Measurements from ENCODE around the gene SOX11.

Gene SOX11

DNA sequence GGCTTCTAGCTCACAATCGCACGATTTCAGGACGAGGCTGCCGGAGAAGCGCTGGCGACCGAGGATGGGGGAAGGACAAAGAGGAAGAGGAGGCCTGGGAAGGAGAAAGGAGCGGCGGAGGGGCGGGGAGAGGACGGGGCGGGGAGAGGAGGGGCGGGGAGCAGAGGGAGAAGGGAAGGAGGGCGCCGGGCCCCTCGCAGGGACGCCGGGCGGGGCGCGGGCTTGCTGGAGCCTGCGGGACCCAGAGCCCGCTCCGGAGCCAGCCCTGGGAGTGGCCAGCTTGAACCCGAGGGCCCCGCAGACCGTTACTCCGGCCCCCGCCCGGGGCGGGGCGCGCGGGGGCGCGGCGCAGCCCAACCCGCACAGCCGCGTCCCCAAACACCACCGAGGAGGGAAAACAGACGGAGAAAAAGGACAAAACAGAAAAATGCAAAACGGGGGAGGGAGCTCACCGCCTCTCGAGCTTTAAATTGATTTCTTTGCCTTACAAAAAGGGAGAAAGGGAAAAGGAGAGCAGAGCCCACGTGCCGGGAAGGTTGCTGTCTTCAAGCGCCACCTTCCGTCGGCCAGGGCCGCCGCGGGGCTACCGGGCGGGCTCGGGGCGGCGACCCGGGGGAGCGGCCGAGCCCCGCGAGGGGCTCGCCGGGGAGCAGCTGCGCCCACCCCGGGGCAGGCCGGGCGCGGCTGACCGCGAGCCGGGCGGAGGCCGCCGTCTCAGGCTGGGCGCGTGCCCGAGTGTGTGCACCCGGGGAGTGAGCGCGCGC lies 781 bp upstream of the SOX11 start:
- Histone ChIP-seq H3K27me3 (ENCODE audit: control insufficient read depth, insufficient read depth, low read length) (no peaks in the 10 kb centered on the region), H3K9me3 (ENCODE audit: control insufficient read depth, insufficient read depth, low read length) (no peaks in the 10 kb centered on the region), H3K4me3 (ENCODE audit: low read length) (peak overlapping the region; percentile 94), H3K36me3 (ENCODE audit: control insufficient read depth, insufficient read depth, low read length) (no peaks in the 10 kb centered on the region), H3K27ac (ENCODE audit: low read length) (no peak overlapping the region), H3K4me1 (ENCODE audit: control insufficient read depth, insufficient read depth, low read length) (no peaks in the 10 kb centered on the region)
- DNase-seq (ENCODE audit: low read depth, low spot score) = no peak
- WGBS (ENCODE audit: insufficient coverage, insufficient read length) = no CpG with 5 or more reads among the region's 83 CpGs

DNA sequence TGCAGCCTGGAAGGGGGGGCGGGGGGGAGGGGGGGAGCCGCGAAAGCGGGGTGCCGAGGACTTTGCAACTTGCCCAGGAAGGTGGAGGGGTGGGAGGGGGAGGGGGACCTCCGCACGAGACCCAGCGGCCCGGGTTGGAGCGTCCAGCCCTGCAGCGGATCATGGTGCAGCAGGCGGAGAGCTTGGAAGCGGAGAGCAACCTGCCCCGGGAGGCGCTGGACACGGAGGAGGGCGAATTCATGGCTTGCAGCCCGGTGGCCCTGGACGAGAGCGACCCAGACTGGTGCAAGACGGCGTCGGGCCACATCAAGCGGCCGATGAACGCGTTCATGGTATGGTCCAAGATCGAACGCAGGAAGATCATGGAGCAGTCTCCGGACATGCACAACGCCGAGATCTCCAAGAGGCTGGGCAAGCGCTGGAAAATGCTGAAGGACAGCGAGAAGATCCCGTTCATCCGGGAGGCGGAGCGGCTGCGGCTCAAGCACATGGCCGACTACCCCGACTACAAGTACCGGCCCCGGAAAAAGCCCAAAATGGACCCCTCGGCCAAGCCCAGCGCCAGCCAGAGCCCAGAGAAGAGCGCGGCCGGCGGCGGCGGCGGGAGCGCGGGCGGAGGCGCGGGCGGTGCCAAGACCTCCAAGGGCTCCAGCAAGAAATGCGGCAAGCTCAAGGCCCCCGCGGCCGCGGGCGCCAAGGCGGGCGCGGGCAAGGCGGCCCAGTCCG lies 540 bp downstream of the SOX11 start:
- DNase-seq (ENCODE audit: low read depth, low spot score) = no peak
- no peak overlapping the region for H3K27ac ChIP-seq (ENCODE audit: low read length)
- no peaks in the 10 kb centered on the region for H3K9me3 ChIP-seq (ENCODE audit: control insufficient read depth, insufficient read depth, low read length)
- no peaks in the 10 kb centered on the region for H3K4me1 ChIP-seq (ENCODE audit: control insufficient read depth, insufficient read depth, low read length)
- no peaks in the 10 kb centered on the region for H3K36me3 ChIP-seq (ENCODE audit: control insufficient read depth, insufficient read depth, low read length)
- no peaks in the 10 kb centered on the region for H3K27me3 ChIP-seq (ENCODE audit: control insufficient read depth, insufficient read depth, low read length)
- WGBS (ENCODE audit: insufficient coverage, insufficient read length) = no CpG with 5 or more reads among the region's 69 CpGs
- peak overlapping the region; percentile 78 for H3K4me3 ChIP-seq (ENCODE audit: low read length)

DNA sequence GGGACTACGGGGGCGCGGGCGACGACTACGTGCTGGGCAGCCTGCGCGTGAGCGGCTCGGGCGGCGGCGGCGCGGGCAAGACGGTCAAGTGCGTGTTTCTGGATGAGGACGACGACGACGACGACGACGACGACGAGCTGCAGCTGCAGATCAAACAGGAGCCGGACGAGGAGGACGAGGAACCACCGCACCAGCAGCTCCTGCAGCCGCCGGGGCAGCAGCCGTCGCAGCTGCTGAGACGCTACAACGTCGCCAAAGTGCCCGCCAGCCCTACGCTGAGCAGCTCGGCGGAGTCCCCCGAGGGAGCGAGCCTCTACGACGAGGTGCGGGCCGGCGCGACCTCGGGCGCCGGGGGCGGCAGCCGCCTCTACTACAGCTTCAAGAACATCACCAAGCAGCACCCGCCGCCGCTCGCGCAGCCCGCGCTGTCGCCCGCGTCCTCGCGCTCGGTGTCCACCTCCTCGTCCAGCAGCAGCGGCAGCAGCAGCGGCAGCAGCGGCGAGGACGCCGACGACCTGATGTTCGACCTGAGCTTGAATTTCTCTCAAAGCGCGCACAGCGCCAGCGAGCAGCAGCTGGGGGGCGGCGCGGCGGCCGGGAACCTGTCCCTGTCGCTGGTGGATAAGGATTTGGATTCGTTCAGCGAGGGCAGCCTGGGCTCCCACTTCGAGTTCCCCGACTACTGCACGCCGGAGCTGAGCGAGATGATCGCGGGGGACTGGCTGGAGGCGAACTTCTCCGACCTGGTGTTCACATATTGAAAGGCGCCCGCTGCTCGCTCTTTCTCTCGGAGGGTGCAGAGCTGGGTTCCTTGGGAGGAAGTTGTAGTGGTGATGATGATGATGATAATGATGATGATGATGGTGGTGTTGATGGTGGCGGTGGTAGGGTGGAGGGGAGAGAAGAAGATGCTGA lies 1.4 kb downstream of the SOX11 start:
- H3K4me3 ChIP-seq (ENCODE audit: low read length) = peak overlapping the region; percentile 78
- no peak overlapping the region for H3K27ac ChIP-seq (ENCODE audit: low read length)

DNA sequence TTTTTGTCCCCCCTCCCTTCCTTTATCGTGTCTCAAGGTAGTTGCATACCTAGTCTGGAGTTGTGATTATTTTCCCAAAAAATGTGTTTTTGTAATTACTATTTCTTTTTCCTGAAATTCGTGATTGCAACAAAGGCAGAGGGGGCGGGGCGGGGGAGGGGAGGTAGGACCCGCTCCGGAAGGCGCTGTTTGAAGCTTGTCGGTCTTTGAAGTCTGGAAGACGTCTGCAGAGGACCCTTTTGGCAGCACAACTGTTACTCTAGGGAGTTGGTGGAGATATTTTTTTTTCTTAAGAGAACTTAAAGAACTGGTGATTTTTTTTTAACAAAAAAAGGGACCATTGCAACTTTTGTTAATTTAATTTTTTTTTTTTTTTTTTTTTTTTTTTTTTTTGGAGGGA lies 2.1 kb downstream of the SOX11 start:
- WGBS (ENCODE audit: insufficient coverage, insufficient read length) = no CpG with 5 or more reads among the region's 9 CpGs
- Histone ChIP-seq H3K27me3 (ENCODE audit: control insufficient read depth, insufficient read depth, low read length) (no peaks in the 10 kb centered on the region), H3K4me1 (ENCODE audit: control insufficient read depth, insufficient read depth, low read length) (no peaks in the 10 kb centered on the region), H3K27ac (ENCODE audit: low read length) (no peak overlapping the region), H3K9me3 (ENCODE audit: control insufficient read depth, insufficient read depth, low read length) (no peaks in the 10 kb centered on the region), H3K36me3 (ENCODE audit: control insufficient read depth, insufficient read depth, low read length) (no peaks in the 10 kb centered on the region), H3K4me3 (ENCODE audit: low read length) (peak overlapping the region; percentile 78; the same call in 1 of the 2 replicates)
- no peak for DNase-seq (ENCODE audit: low read depth, low spot score)

More for the DNA sequence above, 1.4 kb downstream of the SOX11 start:
- H3K27me3 ChIP-seq (ENCODE audit: control insufficient read depth, insufficient read depth, low read length) = no peaks in the 10 kb centered on the region
- DNase-seq (ENCODE audit: low read depth, low spot score) = no peak
- H3K36me3 ChIP-seq (ENCODE audit: control insufficient read depth, insufficient read depth, low read length) = no peaks in the 10 kb centered on the region
- H3K4me1 ChIP-seq (ENCODE audit: control insufficient read depth, insufficient read depth, low read length) = no peaks in the 10 kb centered on the region
- WGBS (ENCODE audit: insufficient coverage, insufficient read length) = no CpG with 5 or more reads among the region's 102 CpGs
- no peaks in the 10 kb centered on the region for H3K9me3 ChIP-seq (ENCODE audit: control insufficient read depth, insufficient read depth, low read length)

DNA sequence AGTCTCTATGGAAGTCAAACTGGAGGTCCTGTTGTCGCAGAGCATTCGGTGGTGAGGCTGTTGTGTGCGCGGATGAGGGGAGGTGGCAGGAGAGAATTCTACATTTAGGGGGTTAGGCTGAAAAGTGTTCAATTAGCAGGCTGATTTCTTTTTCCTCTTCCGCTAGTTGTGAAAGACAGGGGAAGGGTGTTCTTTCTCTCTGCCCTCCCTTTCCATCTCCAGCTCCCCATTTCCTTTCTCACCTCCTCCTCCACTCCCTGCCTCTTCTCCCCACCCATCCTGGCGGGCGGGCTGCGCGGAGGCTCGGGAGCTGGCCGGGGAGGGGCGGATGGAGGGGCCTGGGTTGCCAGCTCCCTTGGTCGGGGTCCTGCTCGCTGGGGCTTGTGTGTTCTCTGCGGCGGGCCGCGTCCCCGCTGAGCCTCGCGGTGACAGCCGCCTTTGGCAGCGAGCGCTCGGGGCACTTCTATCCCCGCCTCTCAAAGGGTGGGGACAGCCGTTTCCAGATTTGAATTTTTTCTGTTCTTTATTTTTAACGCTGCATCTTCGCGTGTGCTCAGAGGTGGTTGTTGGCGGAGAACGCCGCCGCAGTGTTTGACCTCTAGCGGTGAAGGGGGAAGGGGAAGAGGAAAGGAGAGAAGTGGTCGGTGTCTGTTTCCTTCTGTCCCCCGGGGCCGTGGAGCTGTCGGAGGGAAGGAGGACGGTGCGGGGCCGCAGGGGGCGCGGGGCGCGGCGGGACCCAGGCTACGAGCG lies 3.6 kb downstream of the SOX11 start:
- no peak overlapping the region for H3K27ac ChIP-seq (ENCODE audit: low read length)
- no peaks in the 10 kb centered on the region for H3K27me3 ChIP-seq (ENCODE audit: control insufficient read depth, insufficient read depth, low read length)
- peak overlapping the region; percentile 84 for H3K4me3 ChIP-seq (ENCODE audit: low read length)
- no peak for DNase-seq (ENCODE audit: low read depth, low spot score)
- H3K4me1 ChIP-seq (ENCODE audit: control insufficient read depth, insufficient read depth, low read length) = peaks cover 1% of the 10 kb centered on the region; the same call in 1 of the 2 replicates
- H3K9me3 ChIP-seq (ENCODE audit: control insufficient read depth, insufficient read depth, low read length) = no peaks in the 10 kb centered on the region
- WGBS (ENCODE audit: insufficient coverage, insufficient read length) = no CpG with 5 or more reads among the region's 49 CpGs
- no peaks in the 10 kb centered on the region for H3K36me3 ChIP-seq (ENCODE audit: control insufficient read depth, insufficient read depth, low read length)

DNA sequence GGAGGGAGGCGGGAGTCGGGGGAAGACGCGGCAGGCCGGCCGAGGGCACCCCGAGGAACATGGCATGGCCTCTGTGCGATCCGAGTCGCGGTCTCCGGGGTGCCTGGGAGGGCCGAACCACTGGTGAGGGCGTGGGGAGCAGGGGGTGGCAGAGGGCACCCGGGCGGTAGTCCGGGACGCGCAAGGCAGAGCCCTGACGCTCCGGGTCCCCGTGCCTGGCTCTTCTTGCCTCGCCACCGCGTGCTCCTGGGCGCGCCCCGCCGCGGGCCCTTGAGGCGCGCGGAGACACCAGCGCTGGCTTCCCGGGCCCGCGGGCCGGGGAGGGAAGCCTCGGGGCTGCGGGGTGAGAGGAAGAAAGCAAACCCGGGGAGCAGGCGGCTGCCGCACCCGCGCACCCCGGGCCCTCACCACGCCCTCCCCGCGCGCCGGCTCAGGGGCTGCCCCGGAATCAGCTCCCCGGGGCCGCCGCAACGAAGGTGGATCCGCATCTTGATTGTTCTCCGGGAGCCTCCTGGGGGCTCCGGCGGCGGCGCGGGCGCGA lies 4.3 kb downstream of the SOX11 start:
- no peaks in the 10 kb centered on the region for H3K27me3 ChIP-seq (ENCODE audit: control insufficient read depth, insufficient read depth, low read length)
- H3K4me1 ChIP-seq (ENCODE audit: control insufficient read depth, insufficient read depth, low read length) = peaks cover 1% of the 10 kb centered on the region; the same call in 1 of the 2 replicates
- peak overlapping the region; percentile 84 for H3K4me3 ChIP-seq (ENCODE audit: low read length)
- H3K27ac ChIP-seq (ENCODE audit: low read length) = no peak overlapping the region
- no peaks in the 10 kb centered on the region for H3K9me3 ChIP-seq (ENCODE audit: control insufficient read depth, insufficient read depth, low read length)
- H3K36me3 ChIP-seq (ENCODE audit: control insufficient read depth, insufficient read depth, low read length) = no peaks in the 10 kb centered on the region
- WGBS (ENCODE audit: insufficient coverage, insufficient read length) = no CpG with 5 or more reads among the region's 65 CpGs
- no peak for DNase-seq (ENCODE audit: low read depth, low spot score)

DNA sequence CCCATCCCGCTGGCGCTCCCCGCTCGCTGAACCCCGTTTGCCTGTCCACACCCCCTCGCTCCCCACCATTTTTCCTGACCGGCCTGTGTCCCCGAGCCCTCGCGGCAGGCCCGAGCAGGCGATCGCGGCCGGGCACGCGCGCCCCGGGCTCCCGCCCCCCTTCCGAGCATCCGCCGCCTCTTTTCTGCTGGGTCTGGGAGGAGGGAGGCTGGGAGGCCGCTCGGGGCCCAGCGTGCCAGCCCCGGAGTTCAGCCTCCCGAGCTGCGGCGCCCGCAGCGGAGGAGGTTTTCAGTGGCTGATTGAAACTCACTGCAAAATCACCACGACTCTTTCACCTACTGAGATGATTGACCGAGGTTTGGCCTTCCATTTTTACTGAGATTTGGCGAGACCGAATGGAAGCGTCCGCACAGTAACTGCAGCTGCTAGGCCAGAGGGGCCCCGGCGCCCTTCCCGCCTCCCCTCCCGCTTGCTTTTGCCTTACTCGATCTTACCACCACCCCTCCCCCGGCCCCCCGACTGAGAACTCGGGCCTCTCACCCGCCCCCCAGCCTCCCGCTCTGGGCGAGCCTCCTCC lies 4.8 kb downstream of the SOX11 start:
- peaks cover 1% of the 10 kb centered on the region; the same call in 1 of the 2 replicates for H3K4me1 ChIP-seq (ENCODE audit: control insufficient read depth, insufficient read depth, low read length)
- peak overlapping the region; percentile 84; the same call in 1 of the 2 replicates for H3K4me3 ChIP-seq (ENCODE audit: low read length)
- no peaks in the 10 kb centered on the region for H3K9me3 ChIP-seq (ENCODE audit: control insufficient read depth, insufficient read depth, low read length)
- no peaks in the 10 kb centered on the region for H3K27me3 ChIP-seq (ENCODE audit: control insufficient read depth, insufficient read depth, low read length)
- no peak overlapping the region for H3K27ac ChIP-seq (ENCODE audit: low read length)
- H3K36me3 ChIP-seq (ENCODE audit: control insufficient read depth, insufficient read depth, low read length) = no peaks in the 10 kb centered on the region
- WGBS (ENCODE audit: insufficient coverage, insufficient read length) = no CpG with 5 or more reads among the region's 49 CpGs
- no peak for DNase-seq (ENCODE audit: low read depth, low spot score)

DNA sequence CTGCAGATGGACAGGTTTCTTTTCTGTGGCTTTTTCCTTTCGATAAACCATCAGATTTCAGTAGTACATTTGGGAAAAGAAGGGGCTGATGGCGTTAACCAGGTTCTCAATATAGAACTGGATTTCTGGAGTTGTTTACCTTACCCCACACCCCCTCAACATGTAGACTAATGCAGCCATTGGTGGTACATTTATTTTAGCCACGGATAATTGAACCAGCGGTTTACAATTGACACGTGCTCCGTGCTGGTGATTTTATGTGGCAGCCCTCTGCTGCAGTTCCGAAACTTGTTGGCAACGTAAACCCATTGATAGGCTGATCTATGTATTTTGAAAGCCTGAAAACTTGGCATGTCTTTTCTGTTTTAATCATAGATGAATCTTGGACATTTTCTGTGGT lies 5.4 kb downstream of the SOX11 start:
- no peaks in the 10 kb centered on the region for H3K27me3 ChIP-seq (ENCODE audit: control insufficient read depth, insufficient read depth, low read length)
- no peak for DNase-seq (ENCODE audit: low read depth, low spot score)
- peak overlapping the region; percentile 84; the same call in 1 of the 2 replicates for H3K4me3 ChIP-seq (ENCODE audit: low read length)
- no peaks in the 10 kb centered on the region for H3K9me3 ChIP-seq (ENCODE audit: control insufficient read depth, insufficient read depth, low read length)
- no CpG with 5 or more reads among the region's 8 CpGs for WGBS (ENCODE audit: insufficient coverage, insufficient read length)
- peaks cover 1% of the 10 kb centered on the region; the same call in 1 of the 2 replicates for H3K4me1 ChIP-seq (ENCODE audit: control insufficient read depth, insufficient read depth, low read length)
- H3K36me3 ChIP-seq (ENCODE audit: control insufficient read depth, insufficient read depth, low read length) = no peaks in the 10 kb centered on the region
- no peak overlapping the region for H3K27ac ChIP-seq (ENCODE audit: low read length)

DNA sequence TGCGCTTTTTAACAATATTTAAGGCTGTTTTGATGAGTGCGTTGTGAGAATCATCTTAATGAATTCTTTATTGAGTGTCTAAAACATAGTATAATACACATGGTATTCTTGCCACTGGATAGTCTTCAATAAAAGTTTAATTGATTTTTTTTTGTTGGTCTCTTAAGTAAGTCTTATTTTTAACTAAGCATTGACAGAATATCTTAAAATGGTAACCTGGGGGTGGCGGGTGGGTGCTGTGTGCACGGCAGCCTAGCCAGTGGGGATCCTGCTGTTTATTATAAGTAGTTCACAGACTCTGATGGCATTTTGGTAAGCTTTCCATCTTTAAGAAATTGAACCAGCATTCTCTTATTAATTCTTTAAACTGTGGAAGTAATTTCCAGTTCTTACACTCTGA lies 6.0 kb downstream of the SOX11 start:
- no peaks in the 10 kb centered on the region for H3K27me3 ChIP-seq (ENCODE audit: control insufficient read depth, insufficient read depth, low read length)
- no CpG with 5 or more reads among the region's 4 CpGs for WGBS (ENCODE audit: insufficient coverage, insufficient read length)
- H3K4me3 ChIP-seq (ENCODE audit: low read length) = no peak overlapping the region
- H3K27ac ChIP-seq (ENCODE audit: low read length) = no peak overlapping the region
- DNase-seq (ENCODE audit: low read depth, low spot score) = no peak
- H3K4me1 ChIP-seq (ENCODE audit: control insufficient read depth, insufficient read depth, low read length) = peaks cover 1% of the 10 kb centered on the region; the same call in 1 of the 2 replicates
- H3K9me3 ChIP-seq (ENCODE audit: control insufficient read depth, insufficient read depth, low read length) = no peaks in the 10 kb centered on the region
- H3K36me3 ChIP-seq (ENCODE audit: control insufficient read depth, insufficient read depth, low read length) = no peaks in the 10 kb centered on the region

Measured in iPS DF 6.9 (cell line).